Activated T-helper 1 cell treated with anti-CD3 and anti-CD28 coated beads, Interleukin-2, amount 50 U/mL, for 16 hours (primary cell): ENCODE data around the gene TRMT44.

Source experiments
- DNase-seq, 2 donors: peaks; one replicate each; pipeline ENCODE4 v3.0.0-alpha.2; 2020; ENCODE audit warnings: low read depth in 1 of 2, low spot score in 1 of 2

TRMT44 gene

GRCh38 chr4:8434251-8435073, 6.1 kb upstream of the TRMT44 start:
- DNase-seq, result no peak

GRCh38 chr4:8435656-8436121, 4.9 kb upstream of the TRMT44 start:
- no peak for DNase-seq

DNA sequence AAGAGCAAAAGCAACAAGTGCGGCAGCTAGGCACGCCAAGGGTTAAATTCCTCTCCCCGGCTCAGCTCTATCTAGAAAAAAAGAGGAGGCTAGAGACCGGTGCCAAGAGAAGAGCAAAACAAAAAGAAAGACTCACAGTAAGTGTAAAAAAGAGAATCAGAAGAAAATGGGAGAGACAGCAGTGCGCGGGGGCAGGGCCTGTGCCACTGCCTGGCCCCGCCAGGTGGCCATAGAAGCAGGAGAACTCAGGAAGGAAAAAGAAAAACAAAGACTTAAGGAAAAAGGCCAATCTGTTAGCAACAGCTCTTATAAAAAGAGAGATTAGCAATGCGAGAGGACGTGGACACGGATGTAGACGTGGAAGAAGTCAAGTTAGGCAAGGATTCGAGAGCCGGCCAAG, 3.3 kb upstream of the TRMT44 start:
- DNase-seq, result no peak

- no peak for DNase-seq
Observed at GRCh38 chr4:8438743-8439142, 1.8 kb upstream of the TRMT44 start.

DNA sequence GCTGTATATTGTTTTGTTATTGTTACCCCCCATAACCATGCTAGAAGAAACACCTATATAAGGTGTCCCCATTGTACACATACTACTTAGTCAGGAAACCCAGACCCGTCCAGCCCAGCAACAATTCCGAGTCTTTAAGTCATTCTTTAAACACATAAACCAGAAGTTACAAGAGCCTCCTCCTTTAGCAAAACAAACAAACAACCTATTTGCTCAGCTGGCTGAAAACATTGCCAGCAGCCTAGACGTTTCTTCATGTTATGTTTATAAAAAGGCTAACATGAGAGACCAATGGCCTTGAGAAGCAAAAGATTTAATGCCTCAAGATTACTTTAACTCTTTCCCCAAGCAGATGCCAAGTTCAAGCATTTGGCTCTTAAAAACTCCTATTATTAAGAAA, 1.4 kb upstream of the TRMT44 start:
- no peak for DNase-seq

GRCh38 chr4:8439914-8440491, 574 bp upstream of the TRMT44 start:
- no peak for DNase-seq

- DNase-seq, result no peak
Observed at GRCh38 chr4:8441499-8442091, 1.0 kb downstream of the TRMT44 start.

- DNase-seq, result no peak
Observed at GRCh38 chr4:8442596-8443358, 2.2 kb downstream of the TRMT44 start.

GRCh38 chr4:8443801-8444200, 3.2 kb downstream of the TRMT44 start:
- DNase-seq, result no peak

GRCh38 chr4:8446122-8446521, 5.5 kb downstream of the TRMT44 start:
- no peak for DNase-seq

DNA sequence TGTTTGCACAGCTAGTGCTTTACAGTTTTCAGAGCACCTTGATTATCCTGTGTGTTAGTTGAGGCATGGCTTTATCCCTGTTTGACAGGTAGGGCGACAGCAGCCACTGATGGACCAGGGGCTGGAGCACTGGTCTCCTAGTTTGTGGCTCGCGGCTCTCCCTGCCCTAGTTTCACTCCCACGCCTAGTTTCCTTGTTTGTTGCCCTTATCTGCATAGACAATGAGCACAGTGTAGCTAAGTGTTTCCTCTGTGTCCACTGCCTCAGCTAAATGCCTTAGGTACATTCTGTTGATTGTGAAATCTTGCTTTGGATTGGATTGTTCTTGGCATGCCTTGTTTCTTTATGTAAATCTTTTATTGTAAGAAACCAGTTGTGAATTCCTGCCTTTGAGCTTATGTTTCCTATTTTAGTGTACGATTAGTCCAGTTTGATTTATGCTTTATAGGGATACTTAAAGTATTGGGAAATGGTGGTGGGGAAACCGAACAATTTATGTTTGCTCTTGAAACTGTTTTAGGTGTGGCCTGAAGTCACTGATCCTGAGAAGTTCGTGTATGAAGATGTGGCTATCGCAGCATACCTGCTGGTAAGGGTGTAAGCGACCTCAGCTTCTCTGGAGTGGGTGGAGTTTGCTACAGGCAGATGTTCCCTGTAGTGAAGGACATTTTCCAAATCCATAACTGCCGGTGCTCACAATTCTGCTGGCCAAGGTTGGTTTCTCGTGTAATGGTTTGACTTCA, 11.0 kb downstream of the TRMT44 start:
- no peak for DNase-seq

DNA sequence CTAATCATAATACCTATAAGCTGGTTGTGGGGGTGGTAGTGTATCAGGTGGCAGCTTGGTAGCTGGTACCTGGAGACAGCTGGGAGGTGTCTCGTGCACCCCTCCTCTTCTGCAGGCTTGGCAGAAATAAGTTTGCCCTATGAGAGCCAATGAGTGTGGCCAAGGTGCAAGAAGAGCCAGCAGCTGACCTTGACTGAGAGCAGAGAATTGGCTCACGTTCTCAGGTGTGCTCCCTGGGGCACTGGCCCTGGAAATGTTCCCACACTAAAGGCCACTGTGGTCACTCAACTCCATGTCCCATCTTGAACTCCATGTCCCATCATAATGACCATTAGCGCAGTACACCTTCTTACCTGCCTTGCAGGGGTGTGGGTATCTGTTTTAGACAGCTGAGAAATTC, 13.4 kb downstream of the TRMT44 start:
- DNase-seq, result no peak

GRCh38 chr4:8457646-8458252, 17.2 kb downstream of the TRMT44 start:
- DNase-seq, result no peak

DNA sequence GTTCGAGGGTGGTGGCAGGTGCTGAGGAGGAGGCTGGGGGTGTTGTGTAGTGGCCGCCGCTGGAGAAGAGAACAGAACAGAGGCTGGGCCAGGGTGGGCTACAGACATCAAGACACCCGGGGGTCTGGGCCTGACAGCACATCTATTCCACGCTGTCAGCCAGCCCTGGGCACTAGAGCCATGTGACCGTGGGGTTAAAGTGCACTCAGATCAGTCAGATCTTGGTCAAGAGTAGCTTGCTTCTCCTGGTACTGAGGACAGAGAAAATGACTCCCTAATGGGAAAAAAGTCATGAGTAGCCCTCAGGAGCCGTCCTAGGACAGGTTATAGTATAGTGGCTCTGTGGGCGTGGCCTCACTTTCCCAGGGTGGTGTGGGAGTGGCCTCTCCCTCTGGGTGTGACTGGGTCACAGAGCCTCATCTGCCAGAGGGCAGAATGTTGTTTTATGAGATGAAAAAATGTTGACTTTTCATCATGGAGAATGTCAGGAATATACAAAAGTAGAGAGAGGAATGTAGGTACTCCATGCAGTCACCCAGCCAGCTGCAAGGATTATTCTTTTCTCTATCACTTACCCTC, 19.4 kb downstream of the TRMT44 start:
- DNase-seq, result no peak

GRCh38 chr4:8461086-8461485, 20.5 kb downstream of the TRMT44 start:
- no peak for DNase-seq

GRCh38 chr4:8461616-8462015, 21.0 kb downstream of the TRMT44 start:
- DNase-seq, result no peak

GRCh38 chr4:8463811-8464210, 23.2 kb downstream of the TRMT44 start:
- no peak for DNase-seq

GRCh38 chr4:8464381-8464780, 23.8 kb downstream of the TRMT44 start:
- no peak for DNase-seq

DNA sequence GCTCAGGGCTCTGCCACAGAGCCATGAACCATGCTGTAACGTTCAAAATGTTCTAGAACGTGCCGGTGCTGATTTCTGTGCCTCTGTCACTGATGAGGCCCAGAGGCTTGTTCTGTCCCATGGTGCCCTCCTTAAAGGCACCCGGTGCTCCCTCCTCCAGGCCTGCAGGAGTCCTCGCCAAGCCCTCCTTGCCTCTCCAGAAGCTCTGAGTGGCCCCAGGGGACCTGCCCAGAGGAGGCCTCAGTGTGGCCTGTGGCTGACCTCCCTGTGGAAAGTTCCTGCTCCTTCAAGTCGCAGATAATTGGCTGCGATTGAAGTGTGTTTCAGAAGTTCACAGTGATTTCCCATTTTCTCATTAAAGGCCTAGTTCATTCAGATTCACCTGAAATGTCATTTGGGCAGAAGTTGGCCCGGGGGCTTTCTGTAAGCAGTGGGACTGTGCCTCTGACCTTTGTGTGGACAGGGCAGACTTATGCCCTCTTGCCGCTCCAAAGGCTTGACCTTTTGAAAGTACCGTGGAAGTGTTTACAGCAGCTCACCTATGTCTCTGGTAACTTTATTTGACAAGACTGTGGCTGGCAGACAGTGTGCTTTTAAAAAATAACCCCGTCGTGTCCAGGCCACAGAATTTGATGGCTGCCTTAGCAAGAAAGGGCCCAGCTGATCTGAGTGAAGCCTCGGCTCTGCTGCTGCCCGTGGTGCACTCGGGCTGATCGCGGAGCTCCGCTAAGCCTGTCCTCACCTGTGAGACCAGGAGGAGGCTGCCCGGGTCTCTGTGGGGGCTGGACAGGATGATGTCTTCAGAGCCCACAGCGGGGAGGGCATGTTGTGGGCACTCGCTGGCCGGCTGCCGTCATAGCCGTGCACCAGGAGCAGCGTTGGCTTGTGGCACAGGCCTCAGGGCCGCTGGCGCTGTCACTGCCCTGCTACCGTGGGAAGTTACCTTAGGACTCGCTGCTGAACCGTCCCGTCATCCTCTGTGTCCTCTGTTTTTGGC, 25.3 kb downstream of the TRMT44 start:
- no peak for DNase-seq
